GM12878 (cell line): Measurements from ENCODE around the gene MYH9. TPM values are rescaled to one million over a fixed set of nuclear protein-coding genes. Genes with fewer than 3 reads are reported as not detected.
A peak's percentile ranks its signal among the peaks of the same experiment; 100 is the strongest.

Experiments used
- ATAC-seq: fragments of 200-7000 bp; cut with Tn5 transposase; 3 replicates; pipeline ENCODE4 v1.9.1; 2020; ENCODE audit warnings: mild to moderate bottlenecking, moderate library complexity
- BruUV-seq: library from RNA; stranded (reverse); fragments of 400-500 nt; replicated peaks from 2 replicates; lab custom pipeline; 2021; lab: Mats Ljungman, UMichigan
- CTCF ChIA-PET: fragments of 300-600 bp; sonication (Branson Sonifier 250); formaldehyde crosslinking; extraction: SDS; loops from one replicate; lab custom pipeline; 2021; ENCODE audit warnings: inconsistent platforms; lab: Yijun Ruan, JAX
- POLR2A ChIA-PET: fragments of 350-600 bp; formaldehyde crosslinking; extraction: SDS; loops from one replicate; lab custom pipeline; 2021; ENCODE audit warnings: inconsistent platforms; lab: Charles Lee
- RAD21 ChIA-PET: fragments of 300-600 bp; sonication (Branson Sonifier 250); formaldehyde crosslinking; loops from one replicate; lab custom pipeline; 2023; ENCODE audit warnings: antibody characterized with exemption; ENCODE audit not compliant: unreplicated experiment; lab: Charles Lee
- SMC1A ChIA-PET: fragments of 300-600 bp; sonication (Branson Sonifier 250); formaldehyde crosslinking; loops from one replicate; lab custom pipeline; 2023; ENCODE audit not compliant: unreplicated experiment, uncharacterized antibody; lab: Charles Lee
- DNase-seq: peaks from one replicate; pipeline ENCODE4 v3.0.0-alpha.2; 2011; ENCODE audit warnings: low read depth, low spot score
- FAIRE-seq: peaks from 3 replicates; lab custom pipeline; 2011; peaks lifted over from hg19 to GRCh38; lab: Jason Lieb, UNC
- H2AFZ ChIP-seq: 2 replicates; pipeline ENCODE4 v1.6.0; 2011; ENCODE audit warnings: low read depth, low read length, control low read depth; ENCODE audit not compliant: control insufficient read depth
- H3K27ac ChIP-seq: 2 replicates; pipeline ENCODE4 v1.5.1; 2011; ENCODE audit warnings: control low read depth; ENCODE audit not compliant: control insufficient read depth, insufficient read depth
- H3K27me3 ChIP-seq, 2 experiments: replicated peaks in 1 of 2; 2 replicates each; pipeline versions ENCODE4 v1.6.0 to v1.6.1; 2011; ENCODE audit warnings: low read length in 1 of 2; ENCODE audit not compliant: control insufficient read depth in 2 of 2, insufficient read depth in 2 of 2
- H3K36me3 ChIP-seq, 2 experiments: 2 replicates each; pipeline ENCODE4 v1.5.1; 2011; ENCODE audit warnings: low read length in 1 of 2; ENCODE audit not compliant: control insufficient read depth in 2 of 2, insufficient read depth in 2 of 2
- H3K4me1 ChIP-seq: 2 replicates; pipeline ENCODE4 v1.6.1; 2011; ENCODE audit warnings: mild to moderate bottlenecking, low read length, moderate library complexity, mixed read lengths; ENCODE audit not compliant: control insufficient read depth, insufficient read depth
- H3K4me2 ChIP-seq: 2 replicates; pipeline ENCODE4 v1.6.0; 2011; ENCODE audit warnings: control low read depth; ENCODE audit not compliant: control insufficient read depth, insufficient read depth
- H3K4me3 ChIP-seq: fragments of 200-600 bp; sonication (generic); 2 replicates; pipeline ENCODE4 v1.5.1; 2016
- H3K79me2 ChIP-seq: 2 replicates; pipeline ENCODE4 v1.6.0; 2011; ENCODE audit warnings: low read length; ENCODE audit not compliant: control insufficient read depth, insufficient read depth
- H3K9ac ChIP-seq: 2 replicates; pipeline ENCODE4 v1.8.0; 2011; ENCODE audit warnings: low read length, control low read depth, mixed read lengths; ENCODE audit not compliant: control insufficient read depth, insufficient read depth
- H3K9me3 ChIP-seq: replicated peaks from 3 replicates; pipeline ENCODE4 v1.5.1; 2011; ENCODE audit warnings: mild to moderate bottlenecking, low read length; ENCODE audit not compliant: control insufficient read depth, insufficient read depth
- H4K20me1 ChIP-seq: 2 replicates; pipeline ENCODE4 v1.6.0; 2011; ENCODE audit not compliant: control insufficient read depth, insufficient read depth
- BCLAF1 ChIP-seq: fragments of 450-650 bp; IDR thresholded peaks from 2 replicates; pipeline ENCODE4 v1.6.1; 2017; ENCODE audit warnings: antibody characterized with exemption, mild to moderate bottlenecking, moderate library complexity
- NRF1 ChIP-seq: conservative IDR thresholded peaks from 2 replicates; pipeline ENCODE4 v1.6.1; 2011; ENCODE audit warnings: mild to moderate bottlenecking, low read depth, low read length, improper control_type of control experiment
- POLR2A ChIP-seq: IDR thresholded peaks from 2 replicates; pipeline ENCODE4 v1.6.1; 2011; ENCODE audit warnings: low read depth, mild to moderate bottlenecking, low read length
- POLR2AphosphoS5 ChIP-seq: IDR thresholded peaks from 2 replicates; pipeline ENCODE4 v1.6.1; 2011; ENCODE audit warnings: mild to moderate bottlenecking, low read length, inconsistent platforms
- WGBS: methylation state at CpG from one replicate; pipeline ENCODE4 v1.1.6; 2016; ENCODE audit warnings: low lambda C conversion rate; ENCODE audit not compliant: insufficient replicate concordance, insufficient coverage; ENCODE audit errors: missing lambda C conversion rate; 5-methylcytosine and 5-hydroxymethylcytosine counted together
- in situ Hi-C: fragments of 300-500 bp; cut with MboI; formaldehyde crosslinking; loops from 9 replicates; pipeline ENCODE4 v1.14.3; 2018; ENCODE audit warnings: mixed read lengths
- intact Hi-C: fragments of 100-400 bp; cut with micrococcal nuclease; formaldehyde crosslinking; loops from one replicate; pipeline ENCODE4 v1.14.2; 2022; ENCODE audit not compliant: unreplicated experiment
- polyA plus RNA-seq, 11 experiments: library from polyadenylated mRNA; depleted of rRNA in 4 of 11; unstranded in 6 of 11; stranded (reverse) in 5 of 11; fragments of >200 nt; fragmentation: Nextera tagmentation in 4 of 11; fragmentation: Illumina TruSeq in 1 of 11; extraction: Ambion mirVana in 4 of 11; extraction: Trizol in 1 of 11; gene quantifications; 1 replicate in 1 of 11; 2 replicates in 10 of 11; pipeline versions ENCODE4 v1.2.1 to v1.2.3, GENCODE V29; 2011 to 2016; ENCODE audit warnings: inconsistent platforms in 2 of 11, missing spikeins in 2 of 11, low read depth in 1 of 11
- total RNA-seq, 4 experiments: library from RNA; depleted of rRNA in 3 of 4; stranded (reverse); fragments of >200 nt in 3 of 4; fragmentation: Illumina TruSeq in 1 of 4; extraction: Trizol in 1 of 4; gene quantifications; 2 replicates each; pipeline versions ENCODE4 v1.2.1 to v1.2.3, GENCODE V29; 2013 to 2021

The MYH9 gene
- total and polyA plus RNA-seq, 10 of the 15 experiments (the other 5 are each of a cell fraction or from before 2014, with no cell fraction given), result 5.1 to 525 (median 145) TPM

- Histone ChIP-seq H3K4me3 (no peak overlapping the region), H3K9me3 (no peaks in the 10 kb centered on the region), H3K9ac (no peak overlapping the region), H3K27me3 (no peaks in the 10 kb centered on the region), H3K27ac (peak overlapping the region; percentile 7; the same call in 1 of the 2 replicates), H3K36me3 (peaks cover 31 to 42% of the 10 kb centered on the region in 2 experiments), H2AFZ (no peak overlapping the region), H3K79me2 (peaks cover 58% of the 10 kb centered on the region), H3K4me2 (no peak overlapping the region), H3K4me1 (peaks cover 46% of the 10 kb centered on the region), H4K20me1 (no peaks in the 10 kb centered on the region)
- 66% methylated on average over 17 of the region's 17 CpGs for WGBS
- no TSS peak for BruUV-seq
- peak; percentile 38; the same call in 1 of the 2 replicates for TF ChIP-seq POLR2AphosphoS5
- TF ChIP-seq BCLAF1, result no peak
- peak; percentile 68 for TF ChIP-seq POLR2A
- TF ChIP-seq NRF1, result no peak
- intact Hi-C loops, result loop anchor here (5.0 kb wide), 1 partner anchor 117 kb away; no protein-coding TSS in a partner anchor
- ATAC-seq (no peak), FAIRE-seq (no peak), DNase-seq (no peak)
- ChIA-PET CTCF (interaction anchor here (0.7 to 1.3 kb wide), 2 partner anchors 136 to 151 kb away, joined by 3 to 4 read pairs; no protein-coding TSS in a partner anchor), POLR2A (interaction anchor here (0.5 kb wide), 1 partner anchor 187 kb away, joined by 6 read pairs; no protein-coding TSS in a partner anchor), RAD21 (no interaction called here), SMC1A (interaction anchor here (0.7 to 1.4 kb wide), 3 partner anchors 50 to 121 kb away, joined by 3 to 5 read pairs (median 3); no protein-coding TSS in a partner anchor)
- in situ Hi-C loops, result no loop called here
Measured at GRCh38 chr22:36334821-36335603, 52.8 kb downstream of the MYH9 start.
